Trophoblast cell (in vitro differentiated cells and primary cell): Measurements from ENCODE around the gene OPALIN.

ENCODE experiments used
- DNase-seq, 2 donors: peaks; one replicate each; pipeline ENCODE4 v3.0.0-alpha.2; 2016
- H2AFZ ChIP-seq: 2 replicates; pipeline ENCODE4 v1.6.1; 2013; ENCODE audit warnings: low read length, moderate library complexity, mild to moderate bottlenecking; ENCODE audit not compliant: insufficient read depth, poor library complexity
- H2AK5ac ChIP-seq: 2 replicates; pipeline ENCODE4 v1.6.1; 2013; ENCODE audit warnings: mild to moderate bottlenecking, low read length
- H2BK120ac ChIP-seq: 2 replicates; pipeline ENCODE4 v1.6.1; 2013; ENCODE audit warnings: low read length, mild to moderate bottlenecking, moderate library complexity; ENCODE audit not compliant: insufficient read depth, poor library complexity
- H2BK12ac ChIP-seq: 2 replicates; pipeline ENCODE4 v1.6.1; 2013; ENCODE audit warnings: mild to moderate bottlenecking, low read length, moderate library complexity
- H2BK5ac ChIP-seq: 2 replicates; pipeline ENCODE4 v1.6.1; 2013; ENCODE audit warnings: low read length, low read depth, moderate library complexity, mild to moderate bottlenecking; ENCODE audit not compliant: poor library complexity
- H3K14ac ChIP-seq: 2 replicates; pipeline ENCODE4 v1.6.1; 2013; ENCODE audit warnings: mild to moderate bottlenecking, low read length
- H3K18ac ChIP-seq: 2 replicates; pipeline ENCODE4 v1.6.1; 2013; ENCODE audit warnings: mild to moderate bottlenecking, low read length
- H3K23ac ChIP-seq: 2 replicates; pipeline ENCODE4 v1.6.1; 2013; ENCODE audit warnings: low read length
- H3K27ac ChIP-seq: 2 replicates; pipeline ENCODE4 v1.5.1; 2013; ENCODE audit warnings: low read depth, mild to moderate bottlenecking, inconsistent platforms, low read length, moderate library complexity
- H3K27me3 ChIP-seq: 2 replicates; pipeline ENCODE4 v1.6.1; 2013; ENCODE audit warnings: inconsistent platforms, mild to moderate bottlenecking, low read length, moderate library complexity; ENCODE audit not compliant: insufficient read depth
- H3K36me3 ChIP-seq, 2 experiments: 1 replicate in 1 of 2; 2 replicates in 1 of 2; pipeline ENCODE4 v1.6.1; 2013; ENCODE audit warnings: low read length in 2 of 2, mild to moderate bottlenecking in 2 of 2, moderate library complexity in 1 of 2; ENCODE audit not compliant: insufficient read depth in 2 of 2, control insufficient read depth in 1 of 2
- H3K4ac ChIP-seq: 2 replicates; pipeline ENCODE4 v1.6.1; 2013; ENCODE audit warnings: low read depth, mild to moderate bottlenecking, low read length, moderate library complexity
- H3K4me1 ChIP-seq, 2 experiments: 1 replicate in 1 of 2; 2 replicates in 1 of 2; pipeline ENCODE4 v1.6.1; 2013; ENCODE audit warnings: low read length in 2 of 2, mild to moderate bottlenecking in 2 of 2, moderate library complexity in 1 of 2; ENCODE audit not compliant: insufficient read depth in 2 of 2, control insufficient read depth in 1 of 2
- H3K4me2 ChIP-seq: 2 replicates; pipeline ENCODE4 v1.6.1; 2013; ENCODE audit warnings: inconsistent platforms, mild to moderate bottlenecking, low read length, moderate library complexity
- H3K4me3 ChIP-seq: 2 replicates; pipeline ENCODE4 v1.5.1; 2013; ENCODE audit warnings: mild to moderate bottlenecking, low read depth, low read length, inconsistent platforms
- H3K79me1 ChIP-seq: one replicate; pipeline ENCODE4 v1.6.1; 2013; ENCODE audit warnings: low read length
- H3K79me2 ChIP-seq: 2 replicates; pipeline ENCODE4 v1.6.1; 2013; ENCODE audit warnings: low read length, mild to moderate bottlenecking; ENCODE audit not compliant: control insufficient read depth, insufficient read depth, poor library complexity
- H3K9ac ChIP-seq: 2 replicates; pipeline ENCODE4 v1.6.1; 2013; ENCODE audit warnings: mild to moderate bottlenecking, low read length
- H3K9me3 ChIP-seq: 2 replicates; pipeline ENCODE4 v1.6.1; 2013; ENCODE audit warnings: low read depth, mild to moderate bottlenecking, control low read depth, inconsistent platforms, low read length; ENCODE audit not compliant: insufficient read depth
- H4K12ac ChIP-seq: 2 replicates; pipeline ENCODE4 v1.6.1; 2013; ENCODE audit warnings: low read depth, mild to moderate bottlenecking, low read length, moderate library complexity
- H4K8ac ChIP-seq: 2 replicates; pipeline ENCODE4 v1.6.1; 2013; ENCODE audit warnings: low read depth, mild to moderate bottlenecking, low read length, moderate library complexity
- H4K91ac ChIP-seq: one replicate; pipeline ENCODE4 v1.6.1; 2013; ENCODE audit warnings: low read depth, mild to moderate bottlenecking, low read length, moderate library complexity
- WGBS: extraction: QIAGEN DNeasy Blood & Tissue Kit; methylation state at CpG from one replicate; pipeline ENCODE4 v1.1.7; 2013; ENCODE audit warnings: missing lambda C conversion rate; ENCODE audit not compliant: insufficient read length, insufficient coverage; ENCODE audit errors: extremely low coverage; 5-methylcytosine and 5-hydroxymethylcytosine counted together

Gene OPALIN

DNA sequence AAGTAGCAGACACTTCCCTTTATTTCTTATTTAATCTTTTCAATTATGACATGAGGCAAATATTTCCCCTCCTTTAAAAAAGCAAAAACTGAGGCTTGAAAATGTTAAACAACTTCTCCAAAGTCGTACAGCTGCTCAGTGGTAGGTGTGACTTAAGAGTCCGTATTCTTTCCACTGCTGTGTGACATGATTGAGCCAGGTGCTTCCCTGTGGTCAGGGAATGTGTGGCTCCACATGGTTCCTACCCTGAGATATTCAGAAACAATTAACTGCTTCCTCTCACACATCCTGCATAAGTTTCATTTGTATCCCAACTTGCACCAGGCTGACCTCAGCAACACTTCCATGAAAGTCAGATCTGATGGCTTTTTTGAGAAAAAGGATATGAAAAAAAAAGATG is 13.6 kb downstream of the OPALIN start:
- no peaks in the 10 kb centered on the region for H3K36me3 ChIP-seq
- H3K4me3 ChIP-seq, result no peak overlapping the region
- H3K79me1 ChIP-seq, result no peaks in the 10 kb centered on the region
- H2BK12ac ChIP-seq, result no peak overlapping the region
- no peak overlapping the region for H4K12ac ChIP-seq
- no peak overlapping the region for H4K8ac ChIP-seq
- H3K4me1 ChIP-seq, result no peaks in the 10 kb centered on the region
- peaks cover 2% of the 10 kb centered on the region for H3K9me3 ChIP-seq
- H4K91ac ChIP-seq, result no peak overlapping the region
- no peak overlapping the region for H2BK120ac ChIP-seq
- no peak overlapping the region for H2AK5ac ChIP-seq
- H3K27me3 ChIP-seq, result no peaks in the 10 kb centered on the region
- H3K14ac ChIP-seq, result no peak overlapping the region
- no peak overlapping the region for H3K4me2 ChIP-seq
- no peak overlapping the region for H3K27ac ChIP-seq
- H3K79me2 ChIP-seq, result no peaks in the 10 kb centered on the region
- no peak overlapping the region for H2AFZ ChIP-seq
- no CpG with 5 or more reads among the region's 2 CpGs for WGBS
- no peak overlapping the region for H3K9ac ChIP-seq
- H3K18ac ChIP-seq, result no peak overlapping the region
- no peak overlapping the region for H3K23ac ChIP-seq
- no peak overlapping the region for H2BK5ac ChIP-seq
- DNase-seq, result no peak
- H3K4ac ChIP-seq, result no peak overlapping the region

DNA sequence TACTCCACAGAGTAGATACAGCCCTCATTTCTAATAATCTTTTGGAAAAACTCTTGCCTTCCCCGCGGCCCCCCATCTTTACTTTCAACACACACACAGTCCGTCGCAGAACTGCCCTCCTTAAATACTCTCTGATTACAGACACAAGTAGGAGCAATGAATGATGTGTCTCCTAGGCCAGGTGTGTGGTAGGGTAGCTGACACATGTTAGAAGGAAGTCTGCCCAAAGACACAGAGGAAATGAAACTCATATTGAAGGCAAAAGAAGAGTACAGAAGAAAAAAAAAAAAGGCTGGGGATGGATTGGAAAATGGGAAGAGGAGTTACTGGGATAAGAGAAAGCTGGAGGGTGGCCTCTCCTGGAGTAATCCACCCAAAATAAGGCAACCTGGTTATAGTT is 14.6 kb downstream of the OPALIN start:
- no CpG with 5 or more reads among the region's 4 CpGs for WGBS
- Histone ChIP-seq H3K4ac (no peak overlapping the region), H3K4me3 (no peak overlapping the region), H2AFZ (no peak overlapping the region), H3K18ac (no peak overlapping the region), H2BK12ac (no peak overlapping the region), H4K12ac (no peak overlapping the region), H3K27me3 (no peaks in the 10 kb centered on the region), H3K9ac (no peak overlapping the region), H4K91ac (no peak overlapping the region), H3K27ac (no peak overlapping the region), H3K79me1 (no peaks in the 10 kb centered on the region), H3K79me2 (no peaks in the 10 kb centered on the region), H2AK5ac (no peak overlapping the region), H2BK5ac (no peak overlapping the region), H3K9me3 (peaks cover 2% of the 10 kb centered on the region), H4K8ac (no peak overlapping the region), H2BK120ac (no peak overlapping the region), H3K4me1 (no peaks in the 10 kb centered on the region), H3K23ac (no peak overlapping the region), H3K4me2 (no peak overlapping the region), H3K14ac (no peak overlapping the region), H3K36me3 (no peaks in the 10 kb centered on the region)
- no peak for DNase-seq

DNA sequence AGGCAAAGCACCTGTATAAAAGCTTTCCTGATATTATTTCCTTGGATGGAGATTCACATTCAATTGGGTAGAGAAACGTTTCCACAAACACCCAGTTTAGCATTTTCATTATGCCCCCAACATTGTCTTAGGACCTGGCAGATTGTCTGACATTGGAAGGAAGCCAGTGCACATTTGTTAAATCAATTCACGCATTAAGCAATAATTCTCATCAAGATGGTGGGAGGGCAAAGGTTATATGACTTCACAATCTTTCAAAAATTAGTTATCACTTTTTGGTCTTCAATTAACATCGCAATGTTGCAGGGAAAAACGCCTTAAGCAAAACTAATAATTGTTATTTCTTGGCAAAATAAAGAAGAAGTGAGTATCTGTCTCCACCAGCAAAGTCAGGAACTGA is 16.4 kb downstream of the OPALIN start:
- no peak overlapping the region for H4K12ac ChIP-seq
- no CpG with 5 or more reads among the region's 4 CpGs for WGBS
- H3K27ac ChIP-seq, result no peak overlapping the region

DNA sequence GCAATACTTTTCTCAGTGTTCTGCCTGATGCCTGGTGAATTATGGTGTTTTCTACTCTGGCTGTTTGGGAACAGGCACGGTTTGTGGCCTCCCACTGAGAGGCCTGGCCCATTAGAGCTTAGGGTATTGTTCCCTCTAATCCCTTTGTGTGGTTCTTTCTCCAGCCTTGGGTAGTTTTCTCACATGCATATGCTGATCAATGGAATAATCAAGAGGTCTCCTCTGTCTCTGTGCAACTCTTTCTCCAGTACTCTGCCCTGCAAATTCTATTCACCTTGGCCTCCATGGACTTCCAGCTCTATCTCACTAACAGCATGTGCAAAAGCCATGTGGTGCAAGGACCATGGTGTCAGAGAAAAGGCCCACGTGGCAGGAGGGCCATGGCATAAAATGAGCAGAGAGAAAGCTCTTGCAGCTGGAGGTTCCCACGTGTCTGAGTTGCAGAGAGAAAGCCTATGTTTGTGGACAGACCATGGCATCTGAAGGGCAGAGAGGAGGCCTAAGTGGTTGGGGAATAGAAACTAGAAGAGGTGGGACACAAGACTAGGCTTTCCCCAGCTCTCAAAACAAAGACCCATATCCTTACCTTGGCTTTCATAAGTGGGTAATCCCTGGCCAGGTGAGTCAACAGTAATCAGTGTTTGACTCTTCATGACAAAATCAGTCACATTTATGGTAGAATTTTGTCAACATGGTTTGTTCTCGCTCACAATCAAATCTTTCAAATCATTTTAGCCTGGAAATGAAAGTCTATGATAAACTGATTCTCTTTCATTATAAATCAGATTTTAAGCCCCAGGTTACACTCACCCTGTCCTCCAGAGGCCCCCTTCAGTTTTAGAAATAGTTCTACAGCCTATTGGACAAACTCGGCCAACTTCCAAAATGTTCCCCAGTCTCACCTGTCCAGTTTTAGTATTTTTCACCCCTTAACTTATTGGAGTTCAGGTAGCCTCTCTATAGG is 17.3 kb downstream of the OPALIN start:
- Histone ChIP-seq H4K91ac (no peak overlapping the region), H3K9ac (no peak overlapping the region)

More for the DNA sequence above, 16.4 kb downstream of the OPALIN start:
- Histone ChIP-seq H3K9ac (no peak overlapping the region), H2BK5ac (no peak overlapping the region), H3K23ac (no peak overlapping the region), H2BK12ac (no peak overlapping the region), H3K27me3 (no peaks in the 10 kb centered on the region), H4K91ac (no peak overlapping the region), H2AK5ac (no peak overlapping the region), H3K4me2 (no peak overlapping the region), H3K36me3 (no peaks in the 10 kb centered on the region), H3K79me2 (no peaks in the 10 kb centered on the region), H3K18ac (no peak overlapping the region), H2BK120ac (no peak overlapping the region), H4K8ac (no peak overlapping the region), H3K9me3 (peaks cover 2% of the 10 kb centered on the region), H3K79me1 (no peaks in the 10 kb centered on the region), H3K4me3 (no peak overlapping the region), H3K4ac (no peak overlapping the region), H3K14ac (no peak overlapping the region), H2AFZ (no peak overlapping the region), H3K4me1 (no peaks in the 10 kb centered on the region)
- DNase-seq, result no peak

More for the DNA sequence above, 17.3 kb downstream of the OPALIN start:
- no peaks in the 10 kb centered on the region for H3K27me3 ChIP-seq
- H3K4me1 ChIP-seq, result no peaks in the 10 kb centered on the region
- WGBS, result no CpG with 5 or more reads among the region's 5 CpGs
- no peaks in the 10 kb centered on the region for H3K79me2 ChIP-seq
- H2AK5ac ChIP-seq, result no peak overlapping the region
- H3K18ac ChIP-seq, result no peak overlapping the region
- DNase-seq, result no peak
- no peak overlapping the region for H4K8ac ChIP-seq
- H3K79me1 ChIP-seq, result no peaks in the 10 kb centered on the region
- H3K4ac ChIP-seq, result no peak overlapping the region
- no peak overlapping the region for H3K4me2 ChIP-seq
- H3K14ac ChIP-seq, result no peak overlapping the region
- no peak overlapping the region for H4K12ac ChIP-seq
- no peak overlapping the region for H3K4me3 ChIP-seq
- no peak overlapping the region for H2BK12ac ChIP-seq
- H3K9me3 ChIP-seq, result peaks cover 2% of the 10 kb centered on the region
- H2BK120ac ChIP-seq, result no peak overlapping the region
- no peaks in the 10 kb centered on the region for H3K36me3 ChIP-seq
- H3K23ac ChIP-seq, result no peak overlapping the region
- no peak overlapping the region for H2AFZ ChIP-seq
- H2BK5ac ChIP-seq, result no peak overlapping the region
- H3K27ac ChIP-seq, result no peak overlapping the region
